ELR (cell line): ENCODE results near the gene RHOU.

Source experiments
- DNase-seq: peaks from one replicate; pipeline ENCODE4 v3.0.0-alpha.2; 2015; ENCODE audit warnings: low read depth

The RHOU gene

DNA sequence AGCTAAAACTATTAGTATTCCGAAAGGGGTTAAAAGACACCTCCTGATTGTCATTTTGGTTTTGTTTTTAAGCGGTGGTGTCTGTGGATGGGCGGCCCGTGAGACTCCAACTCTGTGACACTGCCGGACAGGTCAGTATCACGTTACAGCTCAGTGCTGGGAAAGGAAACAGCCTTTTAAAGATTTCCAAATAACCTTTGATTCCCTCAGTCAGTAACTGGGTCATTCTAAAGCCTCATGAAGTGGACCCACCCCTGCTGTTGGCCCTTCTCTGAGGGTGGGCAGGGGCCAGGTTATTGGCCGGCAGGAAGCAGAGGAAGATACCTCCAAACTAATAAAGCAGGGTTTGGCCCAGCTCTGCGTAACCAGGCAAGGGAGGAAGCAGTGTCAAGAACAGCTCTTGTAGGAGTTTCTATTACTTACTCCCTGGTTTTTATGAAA is 2.3 kb downstream of the RHOU start:
- no peak for DNase-seq

DNA sequence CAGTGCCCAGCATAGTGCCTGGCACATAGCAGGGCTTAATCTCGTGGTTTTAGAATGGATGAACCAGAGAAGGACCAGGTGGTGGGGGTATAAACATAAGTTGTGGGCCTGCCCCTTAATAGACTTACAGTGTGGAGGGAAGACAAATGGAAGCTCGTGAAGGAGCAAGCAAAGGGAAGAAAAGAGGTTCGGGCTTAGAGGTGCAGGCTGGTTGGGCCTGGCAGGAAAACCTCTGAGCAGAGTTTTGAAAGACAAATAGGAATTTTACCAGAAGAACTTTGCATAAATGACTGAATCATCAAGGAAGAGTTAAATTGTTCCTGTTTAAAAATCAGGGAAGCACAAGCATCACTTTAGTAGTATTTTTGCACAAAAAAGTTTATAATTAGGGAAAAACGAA is 4.5 kb downstream of the RHOU start:
- no peak for DNase-seq

DNA sequence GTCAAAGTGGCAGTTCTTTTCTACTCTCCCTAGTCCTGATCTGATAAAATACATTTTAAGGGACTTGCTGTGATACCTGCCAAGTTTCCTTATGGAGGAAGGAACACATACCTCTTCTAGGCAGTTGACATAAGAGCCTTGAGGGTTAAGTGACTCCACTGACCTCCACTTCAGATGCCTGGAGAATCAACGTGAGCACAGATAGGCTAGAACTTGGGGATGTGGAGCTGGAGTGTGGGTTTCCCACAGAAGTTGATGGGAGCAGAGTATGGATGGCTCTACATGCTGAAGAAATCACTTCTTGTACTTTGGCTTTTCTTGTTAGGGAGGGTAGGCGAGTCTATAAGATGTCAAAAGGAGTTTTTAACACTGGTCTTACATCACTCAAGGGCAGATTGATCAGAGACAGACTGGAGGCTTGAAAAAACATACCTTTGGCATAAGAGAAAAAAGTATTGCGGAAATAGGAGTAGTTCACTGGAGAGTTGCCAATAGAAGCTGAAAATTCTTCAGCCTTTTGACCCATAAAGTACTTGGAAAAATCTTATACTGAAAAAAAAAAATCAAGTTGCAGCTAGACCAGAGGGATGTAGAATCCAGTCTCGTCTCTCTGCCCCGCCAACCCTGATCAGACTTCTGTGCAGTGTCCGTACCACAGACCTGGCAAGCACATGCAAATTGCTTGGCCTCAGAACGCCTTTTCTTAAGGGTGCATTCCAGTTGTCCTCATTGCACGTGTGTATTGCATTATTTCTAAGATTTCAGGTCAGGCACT is 5.5 kb downstream of the RHOU start:
- DNase-seq = no peak

DNA sequence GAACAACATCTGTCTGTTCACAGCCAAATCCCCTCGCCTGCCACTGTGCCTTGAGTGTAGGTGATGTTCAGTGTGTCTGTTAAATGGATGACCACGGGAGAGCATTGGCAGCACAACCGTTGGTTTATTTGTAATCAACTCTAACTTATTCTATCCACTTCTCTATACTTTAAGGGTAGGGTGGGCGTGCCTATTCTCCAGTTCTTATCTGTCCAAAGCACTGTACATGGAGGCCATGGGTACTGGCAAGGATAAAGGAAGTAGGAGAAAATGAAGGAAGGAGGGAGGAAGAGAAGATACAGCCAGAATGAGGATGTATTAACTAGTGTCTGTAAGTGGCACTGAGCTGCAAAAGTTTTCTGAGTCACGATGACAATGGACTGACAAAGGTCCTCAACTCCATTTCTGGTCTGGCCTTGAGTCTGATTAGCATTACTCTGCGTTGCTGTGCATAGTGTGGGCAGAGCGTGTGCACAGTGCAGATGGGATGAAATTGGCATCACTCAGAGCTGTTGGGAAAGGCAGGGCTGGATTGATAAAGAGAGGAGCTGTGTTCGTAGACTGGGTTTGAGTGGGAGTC is 7.1 kb downstream of the RHOU start:
- no peak for DNase-seq

DNA sequence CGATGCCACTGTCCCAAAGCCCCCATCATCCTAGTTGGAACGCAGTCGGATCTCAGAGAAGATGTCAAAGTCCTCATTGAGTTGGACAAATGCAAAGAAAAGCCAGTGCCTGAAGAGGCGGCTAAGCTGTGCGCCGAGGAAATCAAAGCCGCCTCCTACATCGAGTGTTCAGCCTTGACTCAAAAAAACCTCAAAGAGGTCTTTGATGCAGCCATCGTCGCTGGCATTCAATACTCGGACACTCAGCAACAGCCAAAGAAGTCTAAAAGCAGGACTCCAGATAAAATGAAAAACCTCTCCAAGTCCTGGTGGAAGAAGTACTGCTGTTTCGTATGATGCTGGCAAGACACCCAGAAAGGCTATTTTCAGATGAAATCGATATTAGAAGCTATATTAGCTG is 8.1 kb downstream of the RHOU start:
- no peak for DNase-seq

DNA sequence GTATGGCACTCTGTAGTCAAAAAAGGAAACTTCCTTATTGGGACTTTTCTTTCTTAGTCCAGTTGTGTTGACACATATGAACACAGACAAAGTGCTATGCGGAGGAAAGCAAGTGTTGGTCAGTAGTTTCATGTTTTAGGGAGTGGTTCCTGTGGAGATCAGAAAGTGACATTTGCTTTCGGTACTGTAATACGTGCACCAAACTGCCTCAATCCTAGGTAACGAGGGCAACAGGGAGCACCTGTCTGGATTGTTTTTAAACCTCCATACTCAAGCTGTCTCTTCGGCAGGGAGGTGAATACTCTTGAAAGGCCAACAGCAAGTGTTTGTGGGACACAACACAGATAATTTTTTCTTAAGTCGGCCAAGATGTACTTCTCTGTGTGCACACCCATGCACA is 9.1 kb downstream of the RHOU start:
- DNase-seq = no peak

DNA sequence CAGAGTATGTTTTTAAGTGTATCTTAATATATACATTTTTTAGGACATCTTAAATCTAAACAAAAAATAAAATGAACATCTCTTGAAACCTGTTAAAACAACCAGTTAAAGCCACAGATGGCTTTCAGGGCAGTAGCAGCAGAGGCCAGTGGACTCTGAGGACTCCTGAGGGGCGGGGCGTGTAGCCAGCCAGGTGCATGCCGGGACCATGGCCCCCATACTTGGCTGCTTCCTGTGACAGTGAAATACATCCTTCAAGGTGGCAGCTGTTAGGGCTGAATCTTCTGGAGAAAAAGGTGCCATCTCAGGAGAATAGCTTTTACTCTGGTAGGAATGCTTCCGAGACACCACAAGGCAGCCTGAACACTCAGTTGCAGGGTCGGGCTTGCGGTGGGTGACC is 9.6 kb downstream of the RHOU start:
- no peak for DNase-seq

DNA sequence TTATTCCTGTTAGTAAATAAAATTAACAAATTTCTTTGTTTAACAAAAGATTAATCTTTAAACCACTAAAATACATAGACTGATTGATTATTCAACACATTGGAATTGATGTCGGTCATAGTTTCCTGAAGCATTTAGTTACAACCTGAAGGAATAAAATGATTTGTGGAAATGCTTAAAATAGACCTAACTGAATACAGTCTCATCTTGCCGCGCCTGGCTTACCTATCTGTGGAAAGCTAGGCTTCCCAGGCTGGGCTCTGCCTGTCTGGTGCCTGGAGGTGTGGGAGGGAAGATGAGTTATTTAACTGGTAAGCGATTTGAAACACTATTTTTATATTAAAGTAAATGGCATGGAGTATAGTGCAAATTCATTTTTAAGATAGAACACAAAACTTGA is 10.2 kb downstream of the RHOU start:
- no peak for DNase-seq

DNA sequence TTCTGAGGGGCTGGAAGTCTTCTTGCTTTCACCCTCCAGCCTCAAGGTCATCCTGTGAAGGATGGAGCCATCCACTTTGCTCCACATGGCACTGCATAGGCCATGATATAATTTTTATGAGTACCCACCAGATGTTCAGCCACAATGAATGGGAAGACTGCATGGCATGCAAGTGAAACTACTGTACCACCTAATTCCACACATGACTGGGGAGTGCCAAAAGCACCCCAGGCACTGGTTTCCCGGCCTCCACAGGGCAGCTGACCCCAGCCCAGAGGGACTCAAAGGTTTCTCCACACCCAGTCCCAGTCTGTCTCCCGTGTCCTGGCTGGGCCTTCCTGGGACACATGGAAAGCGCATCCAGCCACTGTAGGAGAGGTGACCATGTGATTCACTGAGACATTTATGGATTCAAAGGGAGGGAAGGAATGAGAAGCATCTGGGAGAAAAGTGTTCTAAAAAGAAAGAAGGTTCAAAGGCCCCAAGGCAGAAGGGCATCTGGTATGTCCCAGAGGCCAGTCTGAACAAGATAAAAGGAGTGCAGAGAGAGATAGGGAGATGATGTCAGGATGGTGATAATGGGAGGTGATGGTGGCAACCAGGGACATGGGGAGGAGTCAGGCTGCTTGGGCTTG is 12.1 kb downstream of the RHOU start:
- no peak for DNase-seq

DNA sequence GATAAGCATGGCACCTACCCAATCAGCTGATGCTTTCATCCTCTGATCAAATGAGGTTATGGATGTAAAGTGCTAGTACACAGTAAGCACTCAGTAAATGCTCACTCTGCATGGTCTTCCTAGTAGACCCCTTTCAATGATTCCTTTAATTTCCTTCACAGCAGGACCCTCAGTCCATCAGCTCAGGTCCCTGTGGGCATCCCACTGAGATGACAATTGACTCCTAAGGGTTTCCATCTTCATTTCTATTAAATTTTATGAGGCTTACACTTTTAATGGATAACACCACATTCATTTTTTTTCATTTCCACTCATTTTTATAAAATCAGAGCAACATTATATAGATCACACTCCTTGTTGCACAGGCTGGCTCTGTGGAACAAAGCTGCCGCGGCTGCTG is 12.8 kb downstream of the RHOU start:
- DNase-seq = no peak

DNA sequence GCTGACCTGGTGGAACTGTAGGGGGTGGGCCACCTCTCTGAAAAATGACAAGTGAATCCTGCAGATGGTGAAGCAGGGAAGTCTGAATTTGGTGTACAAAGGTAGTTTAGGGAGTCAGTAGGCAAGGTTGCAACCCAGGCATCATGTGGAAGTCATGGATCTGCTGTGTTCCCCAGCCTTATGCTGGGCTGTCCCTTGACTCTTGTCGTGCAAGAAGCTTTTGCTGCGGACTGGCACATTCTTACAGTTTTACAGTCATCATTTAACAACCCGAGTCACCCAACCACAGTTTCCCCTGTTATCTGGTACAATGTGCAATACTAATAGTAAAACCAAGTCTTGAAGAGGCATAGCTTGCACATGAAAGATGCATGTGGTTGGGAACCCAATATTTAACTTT is 13.2 kb downstream of the RHOU start:
- DNase-seq = no peak

DNA sequence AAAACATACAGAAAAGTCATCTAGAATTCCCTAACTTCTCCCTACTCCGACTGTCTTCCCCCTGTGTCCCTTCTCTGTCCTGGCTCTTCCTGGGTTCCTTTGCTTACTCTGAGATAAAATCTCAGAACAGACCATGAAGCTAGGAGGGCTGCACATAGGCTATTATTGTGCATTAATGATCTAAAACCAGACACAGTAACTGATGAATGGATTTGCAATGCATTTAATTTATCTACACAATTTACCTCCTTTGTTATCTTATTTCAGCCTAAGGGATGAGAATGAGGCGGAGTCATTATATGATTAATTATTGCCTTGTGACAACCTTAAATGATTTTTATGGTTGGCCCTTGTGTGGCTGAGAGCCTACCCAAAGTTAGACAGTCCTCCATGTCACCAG is 14.5 kb downstream of the RHOU start:
- DNase-seq = no peak

DNA sequence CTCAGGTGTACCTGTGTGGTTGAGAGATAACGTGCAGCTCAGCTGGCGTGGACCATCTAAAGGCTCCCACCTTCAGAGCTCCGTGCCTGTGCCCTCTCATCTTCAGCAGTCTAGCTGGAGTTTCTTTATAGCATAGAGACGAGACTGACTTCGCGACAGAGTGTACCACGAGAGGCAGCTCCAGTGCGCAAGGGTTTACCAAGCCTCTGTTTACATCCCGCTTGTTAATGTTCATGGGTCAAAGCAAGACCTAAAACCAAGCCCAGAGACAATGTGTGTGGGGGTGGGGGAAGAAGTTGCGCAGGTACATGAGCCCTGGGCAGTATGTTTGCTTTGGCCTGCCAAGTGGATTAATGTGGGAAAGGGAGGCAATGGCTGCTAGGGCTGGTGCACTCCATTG is 15.6 kb downstream of the RHOU start:
- DNase-seq = no peak

DNA sequence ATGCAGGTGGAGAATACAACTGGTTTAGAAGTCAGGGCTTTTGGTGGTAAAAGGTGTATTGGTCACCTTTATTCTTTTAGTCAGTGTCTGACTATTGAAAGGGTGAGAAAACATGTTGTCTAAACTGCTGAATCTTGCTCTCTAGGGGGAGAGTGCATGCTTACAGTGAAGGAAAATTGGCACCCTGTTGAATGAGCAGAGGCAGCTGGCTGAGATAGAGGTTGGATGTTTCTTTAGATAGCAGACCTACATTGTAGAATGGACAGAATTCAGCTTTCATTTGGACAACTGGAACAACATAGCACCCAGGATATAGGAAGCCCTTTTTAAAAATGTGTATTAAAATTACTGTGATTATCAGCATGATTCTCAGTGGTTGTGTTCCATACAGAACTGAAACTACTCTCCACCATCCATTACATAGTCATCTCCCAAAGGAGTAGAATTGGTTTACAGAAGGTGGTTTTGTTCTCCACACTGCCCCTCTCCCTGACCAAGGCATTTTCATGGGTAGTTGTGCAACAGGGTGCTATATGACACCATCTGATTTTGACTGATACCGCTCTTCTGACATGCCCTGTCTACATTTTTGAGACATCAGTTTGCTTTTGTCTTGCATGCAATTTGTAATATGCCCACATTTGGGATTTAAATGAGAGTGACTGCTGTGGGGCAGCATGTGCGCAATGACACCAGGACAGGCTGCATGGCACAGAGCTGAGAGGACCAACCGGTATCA is 16.2 kb downstream of the RHOU start:
- DNase-seq = no peak

DNA sequence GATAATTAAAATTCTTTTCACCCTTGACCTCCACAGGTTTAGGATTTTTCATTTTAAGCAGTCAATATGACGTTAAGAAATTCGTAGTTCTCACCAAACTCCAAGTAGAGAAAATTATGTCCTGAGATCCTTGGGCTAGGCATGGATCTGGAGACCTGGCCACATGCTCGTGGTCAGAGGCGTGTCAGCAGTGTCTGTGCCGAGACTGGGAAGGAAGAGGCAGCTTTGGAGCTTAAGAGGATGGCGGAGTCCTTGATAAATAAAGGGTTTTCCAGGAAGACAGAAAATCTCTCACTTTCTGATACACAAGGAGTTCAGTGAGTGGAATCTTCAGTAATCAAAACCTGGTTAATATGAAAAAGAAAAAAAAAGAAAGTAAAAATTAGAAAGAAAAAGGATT is 17.0 kb downstream of the RHOU start:
- no peak for DNase-seq

DNA sequence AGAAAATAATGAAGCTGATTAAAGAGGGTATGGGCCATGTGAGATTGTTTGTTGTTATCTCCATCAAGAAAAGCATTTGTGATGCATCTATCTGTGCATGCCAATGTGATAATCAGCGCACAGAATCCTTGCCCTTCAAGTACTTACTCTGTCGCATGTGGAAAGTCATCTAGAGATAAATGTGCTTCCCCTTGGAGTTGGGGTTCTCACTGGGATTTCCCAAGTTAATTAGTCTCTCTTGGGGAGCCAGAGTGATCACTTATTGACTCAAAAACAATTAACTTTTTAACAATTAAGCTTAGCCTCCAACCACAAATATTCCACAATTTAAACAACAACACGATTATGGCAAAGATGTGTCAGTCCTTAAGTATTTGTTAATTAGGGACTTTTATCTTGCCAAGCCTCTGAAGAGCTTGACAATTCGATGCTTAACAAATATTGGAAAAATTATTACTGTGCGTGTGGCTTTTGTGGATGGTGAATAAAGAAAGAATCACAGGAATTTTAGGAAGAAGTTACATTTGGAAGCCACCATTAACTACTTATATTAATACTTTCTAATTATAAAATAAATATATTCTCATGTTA is 17.5 kb downstream of the RHOU start:
- DNase-seq = no peak

DNA sequence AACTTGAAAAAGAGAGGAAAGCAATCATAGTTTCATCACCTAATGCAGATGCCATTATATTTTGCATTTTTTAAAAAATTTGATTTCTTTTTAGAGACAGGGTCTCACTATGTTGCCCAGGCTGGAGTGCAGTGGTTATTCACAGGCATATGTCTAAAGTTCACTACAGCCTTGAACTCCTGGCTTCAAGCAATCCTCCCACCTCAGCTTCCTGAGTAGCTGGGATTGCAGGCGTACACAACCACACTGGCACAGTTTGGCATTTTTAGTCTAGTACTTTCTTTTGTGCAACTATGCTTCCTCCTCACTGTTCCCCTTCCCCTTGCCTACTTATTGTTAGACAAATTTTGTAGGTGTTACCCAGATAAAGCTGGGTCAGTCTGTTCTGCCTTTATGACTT is 18.0 kb downstream of the RHOU start:
- DNase-seq = no peak

DNA sequence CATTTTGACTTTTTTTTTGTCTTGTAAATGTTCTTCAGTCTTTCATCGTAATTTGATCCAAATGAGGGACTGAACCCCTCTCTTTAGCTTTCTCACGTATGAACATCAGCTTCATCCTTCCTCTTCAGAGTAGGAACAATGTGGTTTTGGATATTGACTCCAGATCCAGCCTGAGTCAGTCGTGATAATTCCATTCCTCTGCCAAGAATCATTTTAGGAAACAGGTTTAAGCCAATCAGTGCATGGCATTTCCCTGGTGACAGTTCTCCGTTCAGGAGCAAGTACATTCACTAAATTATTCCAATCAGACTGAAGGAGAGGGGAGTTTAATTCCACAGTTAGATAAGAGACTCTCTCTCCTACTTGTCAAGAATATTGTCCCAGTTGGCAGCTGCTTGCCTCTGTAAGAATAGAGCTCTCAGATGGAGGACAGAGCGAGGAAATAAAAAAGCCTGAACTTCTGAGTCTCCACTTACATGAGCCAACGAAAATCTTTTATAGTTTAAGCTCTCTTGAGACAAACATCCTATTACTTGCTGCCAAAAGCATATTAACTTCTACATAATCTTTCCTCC is 18.6 kb downstream of the RHOU start:
- DNase-seq = no peak

DNA sequence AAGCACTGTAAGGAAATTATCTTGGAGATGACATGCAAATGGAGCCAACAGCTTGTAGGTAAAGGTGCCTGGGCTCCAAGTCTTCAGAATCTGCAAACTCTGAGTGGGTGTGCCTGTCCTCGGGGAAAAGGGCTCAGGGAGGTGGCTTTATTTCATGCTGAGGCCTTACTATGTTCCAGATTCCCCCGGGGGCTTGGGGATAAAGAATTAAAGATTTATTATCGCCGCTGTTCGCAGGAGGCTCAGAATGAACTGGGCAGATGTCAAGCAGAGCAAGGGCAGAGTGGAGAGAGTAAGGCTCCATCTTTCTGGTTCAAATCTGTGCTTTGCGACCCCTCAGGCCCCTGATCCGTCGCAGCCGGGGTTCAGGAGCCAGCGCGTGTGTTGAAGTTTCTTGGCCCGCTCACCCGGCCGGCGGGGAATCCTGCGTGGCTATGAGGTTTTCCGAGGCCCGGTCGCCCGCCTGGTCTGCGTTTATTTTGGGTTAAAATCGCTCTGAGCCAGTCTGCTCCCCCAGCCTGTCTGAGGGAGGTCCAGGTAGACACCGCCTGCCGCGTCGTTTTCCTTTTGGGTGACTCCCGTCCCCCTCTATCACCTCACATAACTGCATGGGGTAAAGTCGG is 19.5 kb downstream of the RHOU start:
- DNase-seq = no peak

DNA sequence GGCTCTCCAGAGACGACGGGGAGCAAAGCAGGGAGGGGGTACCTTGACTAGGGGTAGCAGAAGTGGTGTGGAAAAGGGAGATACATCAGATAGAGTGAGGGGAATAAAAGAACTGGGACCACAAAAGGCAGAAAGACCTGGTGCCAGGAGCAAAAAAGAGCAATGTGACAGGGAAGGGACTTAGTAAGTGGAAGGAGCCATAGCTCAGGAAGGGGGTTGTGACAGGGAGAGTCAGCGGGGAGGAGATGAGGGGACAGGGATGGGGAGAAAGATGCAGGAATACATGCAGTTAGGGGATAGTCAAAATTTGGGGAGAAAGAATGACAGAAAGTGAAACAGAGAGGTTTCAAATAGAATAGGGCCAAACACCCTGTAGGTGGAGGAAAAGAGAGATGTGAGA is 20.5 kb downstream of the RHOU start:
- DNase-seq = no peak

DNA sequence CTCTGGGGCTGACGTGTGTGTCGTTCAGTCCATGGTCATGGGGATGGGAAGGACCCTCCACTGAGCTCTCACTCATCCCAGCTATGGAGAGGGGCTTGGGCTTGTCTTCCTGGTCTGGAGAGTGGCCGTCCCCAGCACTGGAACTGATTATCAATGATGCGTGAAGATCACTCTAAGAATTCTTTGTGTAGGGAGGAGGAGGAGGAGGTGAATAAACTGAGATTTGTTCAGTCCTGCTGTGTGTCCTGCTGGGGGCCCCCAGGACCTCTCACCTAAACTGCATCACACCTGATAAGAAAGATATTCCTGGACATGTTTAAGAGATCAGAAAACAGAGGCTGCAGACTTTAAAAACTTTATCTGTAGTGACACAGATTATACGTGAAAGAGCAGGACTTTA is 21.2 kb downstream of the RHOU start:
- DNase-seq = no peak

DNA sequence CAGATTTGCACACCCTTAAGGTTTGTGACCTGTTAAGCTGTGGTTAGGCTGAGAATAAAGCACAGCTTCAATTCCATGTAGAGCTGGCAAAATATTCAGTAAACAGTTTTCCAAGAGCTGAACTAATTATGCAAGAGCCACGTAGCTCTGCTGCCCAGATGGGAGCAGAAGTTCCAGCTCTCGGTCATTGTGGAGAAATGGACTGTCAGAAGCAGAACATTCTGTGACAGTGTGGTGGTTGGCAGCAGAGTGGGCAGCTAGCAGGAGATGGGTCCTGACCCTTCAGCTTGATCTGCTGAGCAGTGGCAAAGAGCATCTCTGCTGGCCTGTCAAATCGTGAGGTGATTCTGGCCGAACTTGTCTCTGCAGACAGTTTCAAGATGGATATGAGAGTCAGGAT is 23.2 kb downstream of the RHOU start:
- DNase-seq = no peak
